ENCODE measurements around the gene DHTKD1.
"Not testable (repeated sequence)": the region's sequence is repeated elsewhere in the genome, so short reads cannot be mapped to it uniquely, and the experiment has no call there.

Gene DHTKD1

DNA sequence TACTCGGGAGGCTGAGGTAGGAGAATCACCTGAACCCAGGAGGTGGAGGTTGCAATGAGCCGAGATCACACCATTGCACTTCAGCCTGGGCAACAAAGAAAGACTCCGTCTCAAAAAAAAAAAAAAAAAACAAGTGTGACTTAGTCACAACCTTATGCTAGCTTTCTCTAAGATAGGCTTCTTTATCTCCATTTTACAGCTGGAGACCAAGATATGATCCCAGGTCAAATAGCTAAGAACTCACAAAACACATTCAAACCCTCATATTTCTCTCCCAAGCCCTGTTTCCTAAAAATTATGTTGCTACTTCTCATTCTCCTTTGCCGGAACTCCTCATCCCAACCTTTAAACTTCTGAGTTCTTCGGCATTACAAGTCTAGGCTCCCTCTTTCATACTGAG lies 13.0 kb upstream of the DHTKD1 start:
- DNase-seq (ENCODE audit: low read depth, low spot score) = no peak
- Histone ChIP-seq H3K27ac (no peak overlapping the region), H3K4me3 (no peak overlapping the region), H3K9ac (ENCODE audit: insufficient read length) (no peak overlapping the region), H3K36me3 (ENCODE audit: insufficient read depth, low read length) (no peaks in the 10 kb centered on the region), H3K9me3 (ENCODE audit: low read depth, low read length) (no peaks in the 10 kb centered on the region)
- no peak for TF ChIP-seq FOXP2 (optimal IDR thresholded peaks at IDR 0.05; ENCODE audit: control extremely low read depth, extremely low read length, insufficient read depth)

DNA sequence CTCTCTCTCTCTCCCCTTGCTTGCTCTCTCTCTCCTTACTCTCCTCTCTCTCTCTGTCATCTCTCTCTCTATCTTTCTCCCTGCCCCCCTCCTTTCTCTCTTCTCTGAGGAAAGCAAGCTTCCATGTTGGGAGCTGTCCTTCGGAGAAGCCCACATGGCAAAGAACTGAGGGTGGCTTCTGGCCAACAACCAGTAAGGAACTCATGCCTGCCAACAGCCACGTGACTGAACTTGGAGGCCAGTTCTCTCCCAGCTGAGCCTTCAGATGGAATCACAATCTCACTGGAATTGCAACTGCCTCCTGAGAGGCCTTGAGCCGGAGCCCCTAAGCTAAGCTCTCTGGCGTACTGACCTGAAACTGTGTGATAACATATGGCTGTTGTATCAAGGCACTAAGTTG lies 12.0 kb upstream of the DHTKD1 start:
- H3K9ac ChIP-seq (ENCODE audit: insufficient read length) = no peak overlapping the region
- no peak for DNase-seq (ENCODE audit: low read depth, low spot score)
- H3K36me3 ChIP-seq (ENCODE audit: insufficient read depth, low read length) = no peaks in the 10 kb centered on the region
- TF ChIP-seq POLR2AphosphoS5 (IDR thresholded peaks at IDR 0.05; ENCODE audit: borderline replicate concordance, low read depth, low read length) (no peak), FOXP2 (optimal IDR thresholded peaks at IDR 0.05; ENCODE audit: control extremely low read depth, extremely low read length, insufficient read depth) (no peak), EZH2 (IDR thresholded peaks at IDR 0.05) (no peak)
- no peak overlapping the region for H3K4me3 ChIP-seq
- H3K9me3 ChIP-seq (ENCODE audit: low read depth, low read length) = no peaks in the 10 kb centered on the region
- no peak overlapping the region for H3K27ac ChIP-seq

DNA sequence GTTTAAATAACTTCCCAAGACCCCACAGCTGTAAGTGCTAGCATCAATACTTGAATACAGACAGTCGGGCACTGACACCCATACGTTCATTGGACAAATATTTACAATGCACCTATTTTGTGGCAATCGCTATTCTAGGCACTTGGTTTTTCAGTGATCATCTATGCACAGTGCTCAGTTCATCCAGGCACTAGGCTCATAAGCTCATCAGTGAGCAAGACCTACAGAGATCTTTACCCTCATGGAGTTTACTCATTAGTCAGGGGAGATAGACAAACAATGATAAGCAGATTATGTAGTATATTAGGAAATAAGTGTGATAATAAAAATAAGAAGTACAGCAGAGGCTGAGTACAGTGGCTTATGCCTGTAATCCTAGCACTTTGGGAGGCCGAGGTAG lies 7.6 kb upstream of the DHTKD1 start:
- H3K4me3 ChIP-seq = no peak overlapping the region
- H3K36me3 ChIP-seq (ENCODE audit: insufficient read depth, low read length) = no peaks in the 10 kb centered on the region
- TF ChIP-seq POLR2AphosphoS5 (IDR thresholded peaks at IDR 0.05; ENCODE audit: borderline replicate concordance, low read depth, low read length) = no peak
- TF ChIP-seq EZH2 (IDR thresholded peaks at IDR 0.05) = no peak
- TF ChIP-seq FOXP2 (optimal IDR thresholded peaks at IDR 0.05; ENCODE audit: control extremely low read depth, extremely low read length, insufficient read depth) = no peak
- no peaks in the 10 kb centered on the region for H3K9me3 ChIP-seq (ENCODE audit: low read depth, low read length)
- H3K9ac ChIP-seq (ENCODE audit: insufficient read length) = no peak overlapping the region
- DNase-seq (ENCODE audit: low read depth, low spot score) = no peak
- H3K27ac ChIP-seq = no peak overlapping the region

DNA sequence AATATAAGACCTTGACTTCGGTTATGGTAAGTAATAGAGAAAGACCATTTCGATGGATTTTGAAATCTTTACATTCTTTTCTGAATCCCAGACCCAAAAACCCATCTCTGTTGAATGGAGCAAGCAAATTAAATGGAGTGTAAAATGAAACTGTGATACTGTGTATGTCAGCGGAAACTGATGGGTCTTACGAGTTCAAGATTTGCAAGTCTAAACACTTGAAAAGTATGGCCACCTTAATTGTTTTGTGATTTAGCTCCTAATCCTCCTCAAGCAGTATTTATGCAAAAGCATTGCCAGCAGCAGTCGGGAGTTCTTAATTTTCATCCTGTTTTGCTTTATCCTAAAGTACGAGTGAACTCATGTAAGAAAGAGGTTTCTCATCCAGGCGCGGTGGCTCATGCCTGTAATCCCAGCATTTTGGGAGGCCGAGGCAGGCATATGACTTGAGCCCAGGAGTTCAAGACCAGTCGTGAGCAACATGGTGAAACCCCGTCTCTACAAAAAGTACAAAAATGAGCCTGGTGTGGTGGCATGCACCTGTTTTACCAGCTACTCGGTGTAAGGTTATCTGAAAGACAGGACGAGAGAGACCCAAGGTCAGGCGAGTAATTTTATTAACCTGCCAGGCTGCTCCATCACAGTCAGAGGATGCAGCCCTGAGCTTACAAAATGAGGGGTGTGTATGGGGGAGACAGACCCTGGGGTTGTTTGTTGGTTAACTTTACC lies 5.8 kb upstream of the DHTKD1 start:
- no peak for TF ChIP-seq FOXP2 (optimal IDR thresholded peaks at IDR 0.05; ENCODE audit: control extremely low read depth, extremely low read length, insufficient read depth)
- no peak overlapping the region for H3K27ac ChIP-seq
- no peak overlapping the region for H3K4me3 ChIP-seq
- no peak overlapping the region for H3K9ac ChIP-seq (ENCODE audit: insufficient read length)
- no peak for DNase-seq (ENCODE audit: low read depth, low spot score)
- no peaks in the 10 kb centered on the region for H3K9me3 ChIP-seq (ENCODE audit: low read depth, low read length)
- no peaks in the 10 kb centered on the region for H3K36me3 ChIP-seq (ENCODE audit: insufficient read depth, low read length)

DNA sequence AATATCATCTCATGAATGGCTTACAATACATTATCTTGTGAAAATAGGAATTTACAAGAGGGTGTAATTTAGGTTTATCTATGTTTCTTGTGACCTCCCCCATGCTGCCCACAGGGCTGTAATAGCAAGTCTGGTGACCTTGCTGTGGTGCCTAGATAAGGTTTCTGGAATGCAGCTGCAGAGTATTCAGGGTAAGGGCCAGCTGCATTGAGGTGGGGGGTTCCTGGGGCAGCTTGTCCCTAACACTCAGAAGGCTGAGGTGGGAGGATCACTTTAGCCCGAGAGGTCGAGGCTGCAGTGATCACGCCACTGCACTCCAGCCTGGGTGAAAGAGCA lies 5.3 kb upstream of the DHTKD1 start:
- no peak overlapping the region for H3K4me3 ChIP-seq
- no peak for DNase-seq (ENCODE audit: low read depth, low spot score)
- H3K9me3 ChIP-seq (ENCODE audit: low read depth, low read length) = no peaks in the 10 kb centered on the region
- TF ChIP-seq POLR2AphosphoS5 (IDR thresholded peaks at IDR 0.05; ENCODE audit: borderline replicate concordance, low read depth, low read length) (no peak), EZH2 (IDR thresholded peaks at IDR 0.05) (no peak), FOXP2 (optimal IDR thresholded peaks at IDR 0.05; ENCODE audit: control extremely low read depth, extremely low read length, insufficient read depth) (no peak)
- no peak overlapping the region for H3K27ac ChIP-seq
- H3K36me3 ChIP-seq (ENCODE audit: insufficient read depth, low read length) = no peaks in the 10 kb centered on the region
- H3K9ac ChIP-seq (ENCODE audit: insufficient read length) = no peak overlapping the region

GRCh38 chr10:12067336-12067735 lies 1.4 kb upstream of the DHTKD1 start:
- no peak overlapping the region for H3K9ac ChIP-seq (ENCODE audit: insufficient read length)
- no peak overlapping the region for H3K27ac ChIP-seq
- no peaks in the 10 kb centered on the region for H3K9me3 ChIP-seq (ENCODE audit: low read depth, low read length)
- TF ChIP-seq POLR2AphosphoS5 (IDR thresholded peaks at IDR 0.05; ENCODE audit: borderline replicate concordance, low read depth, low read length) = no peak
- TF ChIP-seq EZH2 (IDR thresholded peaks at IDR 0.05) = no peak
- TF ChIP-seq FOXP2 (optimal IDR thresholded peaks at IDR 0.05; ENCODE audit: control extremely low read depth, extremely low read length, insufficient read depth) = no peak
- H3K36me3 ChIP-seq (ENCODE audit: insufficient read depth, low read length) = no peaks in the 10 kb centered on the region
- no peak overlapping the region for H3K4me3 ChIP-seq
- no peak for DNase-seq (ENCODE audit: low read depth, low spot score)

DNA sequence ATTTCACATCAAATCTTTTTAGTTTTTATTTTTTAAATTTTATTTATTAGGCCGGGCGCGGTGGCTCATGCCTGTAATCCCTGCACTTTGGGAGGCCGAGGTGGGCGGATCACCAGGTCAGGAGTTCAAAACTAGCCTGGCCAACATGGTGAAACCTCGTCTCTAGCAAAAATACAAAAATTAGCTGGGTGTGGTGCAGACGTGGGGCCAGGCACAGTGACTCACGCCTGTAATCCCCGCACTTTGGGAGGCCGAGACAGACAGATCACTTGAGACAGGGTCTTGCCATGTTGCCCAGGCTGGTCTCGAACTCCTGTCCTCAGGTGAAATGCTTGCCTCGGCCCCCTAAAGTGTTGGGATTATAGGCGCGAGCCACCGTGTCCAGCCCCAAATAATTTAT lies 2.7 kb downstream of the DHTKD1 start:
- H3K9ac ChIP-seq (ENCODE audit: insufficient read length); DNase-seq (ENCODE audit: low read depth, low spot score); H3K4me3 ChIP-seq; H3K27ac ChIP-seq; H3K36me3 ChIP-seq (ENCODE audit: insufficient read depth, low read length); H3K9me3 ChIP-seq (ENCODE audit: low read depth, low read length): not testable (repeated sequence)

DNA sequence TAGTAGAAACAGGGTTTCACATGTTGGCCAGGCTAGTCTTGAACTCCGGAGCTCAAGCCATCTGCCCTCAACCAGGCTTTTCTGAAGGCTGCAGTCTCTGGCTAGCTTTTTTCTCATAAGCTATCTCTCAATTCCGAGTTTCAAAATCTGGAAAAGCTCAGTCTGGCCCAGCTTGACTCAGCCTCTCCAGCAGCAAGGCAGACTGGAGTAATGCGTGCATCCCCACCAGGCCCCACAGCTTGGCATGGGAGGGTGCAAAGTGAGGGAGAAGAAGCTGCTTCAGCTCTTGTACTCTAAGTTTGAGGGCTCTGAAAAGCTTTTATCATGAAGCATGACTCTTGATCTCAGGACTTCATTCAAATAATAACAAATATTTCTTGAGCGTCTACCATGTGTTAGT lies 4.8 kb downstream of the DHTKD1 start:
- H3K36me3 ChIP-seq (ENCODE audit: insufficient read depth, low read length) = no peaks in the 10 kb centered on the region; the same call in 1 of the 2 replicates
- no peaks in the 10 kb centered on the region for H3K9me3 ChIP-seq (ENCODE audit: low read depth, low read length)
- H3K9ac ChIP-seq (ENCODE audit: insufficient read length) = no peak overlapping the region
- TF ChIP-seq POLR2AphosphoS5 (IDR thresholded peaks at IDR 0.05; ENCODE audit: borderline replicate concordance, low read depth, low read length) (no peak), EZH2 (IDR thresholded peaks at IDR 0.05) (no peak), FOXP2 (optimal IDR thresholded peaks at IDR 0.05; ENCODE audit: control extremely low read depth, extremely low read length, insufficient read depth) (no peak)
- no peak overlapping the region for H3K4me3 ChIP-seq
- no peak for DNase-seq (ENCODE audit: low read depth, low spot score)
- no peak overlapping the region for H3K27ac ChIP-seq

- DNase-seq (ENCODE audit: low read depth, low spot score) = no peak
- no peaks in the 10 kb centered on the region; the same call in 1 of the 2 replicates for H3K36me3 ChIP-seq (ENCODE audit: insufficient read depth, low read length)
- H3K4me3 ChIP-seq = no peak overlapping the region
- no peak overlapping the region for H3K9ac ChIP-seq (ENCODE audit: insufficient read length)
- H3K27ac ChIP-seq = no peak overlapping the region
- TF ChIP-seq EZH2 (IDR thresholded peaks at IDR 0.05) = no peak
- no peak for TF ChIP-seq POLR2AphosphoS5 (IDR thresholded peaks at IDR 0.05; ENCODE audit: borderline replicate concordance, low read depth, low read length)
- no peak for TF ChIP-seq FOXP2 (optimal IDR thresholded peaks at IDR 0.05; ENCODE audit: control extremely low read depth, extremely low read length, insufficient read depth)
- H3K9me3 ChIP-seq (ENCODE audit: low read depth, low read length) = no peaks in the 10 kb centered on the region
These were observed 8.9 kb downstream of the DHTKD1 start for GRCh38 chr10:12077580-12078180.
